ENCODE data around the gene RASEF.
"Not testable (repeated sequence)": the region's sequence is repeated elsewhere in the genome, so short reads cannot be mapped to it uniquely, and the experiment has no call there.

The RASEF gene

DNA sequence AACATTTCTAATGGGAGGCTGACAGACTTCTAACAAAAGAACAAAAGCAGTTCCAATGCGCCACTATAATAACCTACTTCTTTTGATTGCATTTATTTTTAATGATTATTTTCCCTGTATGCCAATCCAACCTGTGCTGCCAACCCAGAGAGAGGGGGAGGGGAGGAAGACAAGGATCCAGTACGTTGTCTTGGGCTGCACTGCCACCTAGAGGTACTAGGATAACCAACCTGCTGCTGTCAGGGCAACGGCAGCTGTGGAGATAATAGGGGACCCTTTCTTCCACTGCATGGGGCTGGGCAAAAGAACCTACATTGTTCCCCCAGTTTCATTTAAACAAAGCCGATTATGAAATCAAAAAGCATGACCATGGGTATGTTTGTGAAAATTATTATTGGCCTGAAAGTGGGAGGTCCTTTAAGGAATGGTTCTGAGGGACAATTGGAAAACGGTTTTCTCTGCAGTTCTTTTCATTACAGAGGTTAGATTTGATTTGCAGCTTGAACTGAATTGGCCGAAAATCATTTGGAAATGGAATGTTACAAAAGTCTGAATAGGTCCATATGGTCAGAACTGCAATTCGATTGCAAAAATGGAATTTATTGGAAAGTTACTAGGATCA, 101.3 kb downstream of the RASEF start:
- no peak for DNase-seq

DNA sequence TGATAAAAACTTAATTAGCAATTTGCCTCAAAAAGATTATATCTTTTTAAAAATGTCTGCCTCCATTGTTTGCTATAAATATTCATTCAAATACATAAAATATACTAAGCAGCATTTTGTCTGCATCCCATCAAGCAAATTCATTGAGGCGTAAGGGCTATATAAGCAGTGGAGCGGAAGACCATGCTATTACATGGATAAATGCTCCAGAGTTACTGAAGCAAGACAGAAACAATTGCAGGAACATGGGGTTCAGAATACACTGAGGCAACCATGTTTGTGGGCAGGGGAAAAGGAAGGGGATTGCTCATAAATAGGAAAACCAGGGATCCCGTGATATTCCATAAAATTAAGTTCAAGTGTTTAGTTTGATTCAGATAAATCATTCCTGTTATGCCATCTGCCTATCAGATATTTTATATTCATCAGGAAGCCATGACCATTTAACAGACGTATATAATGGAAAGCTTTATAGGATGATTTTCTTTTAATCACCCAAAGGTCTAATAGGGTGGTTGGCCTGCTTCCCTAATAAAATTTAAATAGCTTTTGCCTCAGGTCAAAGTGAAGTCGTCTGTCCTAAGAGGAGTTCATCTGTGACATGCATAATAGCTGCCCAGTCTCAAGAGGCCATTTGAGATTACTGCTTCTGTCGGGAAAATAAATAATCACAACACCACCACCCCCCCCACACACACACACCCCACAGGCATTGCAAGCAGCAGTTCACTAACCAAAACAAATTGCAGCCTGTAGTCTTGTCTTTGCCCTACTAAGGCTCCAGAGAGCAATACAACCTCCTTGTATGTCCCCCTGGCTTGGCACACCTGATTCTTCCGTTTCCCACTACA, 105.2 kb downstream of the RASEF start:
- DNase-seq = no peak

DNA sequence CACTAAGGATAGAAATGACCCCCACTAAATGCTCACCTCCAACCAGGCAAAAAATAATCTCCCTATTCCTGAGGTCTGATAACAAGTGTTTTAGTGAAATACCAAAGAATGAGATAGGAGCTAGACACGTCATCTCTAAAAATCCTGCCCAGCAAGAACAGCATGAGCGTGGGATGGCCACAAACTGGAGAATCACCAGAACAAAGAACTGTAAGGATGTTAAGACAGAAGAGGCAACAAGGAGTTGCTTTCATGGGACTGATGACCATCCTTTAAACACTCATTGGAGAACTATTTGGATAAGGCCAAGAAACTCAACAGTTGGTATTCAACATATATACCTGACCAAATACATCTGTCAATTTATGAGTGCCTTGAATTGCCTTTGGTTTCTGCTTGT, 113.7 kb downstream of the RASEF start:
- no peak for DNase-seq

DNA sequence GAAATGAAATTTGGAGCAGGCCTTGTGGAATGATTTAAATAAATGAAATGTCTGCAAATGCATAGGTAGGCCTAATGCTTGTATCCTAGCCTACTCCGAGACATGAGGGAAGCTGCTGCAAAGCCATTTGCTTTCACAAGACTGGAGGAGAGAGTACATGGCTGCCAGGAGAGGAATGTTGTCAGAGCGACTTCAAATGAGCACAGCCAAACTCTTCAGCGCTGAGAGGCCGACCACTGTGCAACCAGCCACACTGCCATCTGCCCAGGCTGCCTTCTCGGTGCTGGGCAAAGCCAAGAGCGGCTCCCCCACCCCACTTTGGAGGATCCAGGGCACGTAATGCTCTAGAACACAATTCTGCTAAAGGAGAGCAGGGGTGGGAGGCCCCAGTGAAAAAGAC, 122.6 kb downstream of the RASEF start:
- DNase-seq = no peak

DNA sequence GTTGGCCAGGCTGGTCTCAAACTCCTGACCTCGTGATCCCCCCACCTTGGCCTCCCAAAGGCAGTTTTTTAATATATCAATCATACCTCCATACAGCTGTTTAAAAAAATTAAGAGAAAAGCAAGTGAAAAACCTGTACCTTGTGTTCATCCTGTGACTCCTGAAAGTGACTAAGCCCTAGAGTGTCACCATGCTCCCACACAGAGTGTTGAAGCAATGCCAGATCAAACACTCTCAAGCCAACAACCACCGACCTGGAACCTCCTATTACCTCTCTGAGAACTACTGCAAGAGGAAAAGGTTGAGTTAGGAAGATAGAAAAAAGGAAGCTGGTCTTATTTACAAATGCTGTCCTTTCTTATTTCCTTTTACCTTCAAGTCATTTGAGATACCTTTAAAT, 123.5 kb downstream of the RASEF start:
- DNase-seq = no peak

DNA sequence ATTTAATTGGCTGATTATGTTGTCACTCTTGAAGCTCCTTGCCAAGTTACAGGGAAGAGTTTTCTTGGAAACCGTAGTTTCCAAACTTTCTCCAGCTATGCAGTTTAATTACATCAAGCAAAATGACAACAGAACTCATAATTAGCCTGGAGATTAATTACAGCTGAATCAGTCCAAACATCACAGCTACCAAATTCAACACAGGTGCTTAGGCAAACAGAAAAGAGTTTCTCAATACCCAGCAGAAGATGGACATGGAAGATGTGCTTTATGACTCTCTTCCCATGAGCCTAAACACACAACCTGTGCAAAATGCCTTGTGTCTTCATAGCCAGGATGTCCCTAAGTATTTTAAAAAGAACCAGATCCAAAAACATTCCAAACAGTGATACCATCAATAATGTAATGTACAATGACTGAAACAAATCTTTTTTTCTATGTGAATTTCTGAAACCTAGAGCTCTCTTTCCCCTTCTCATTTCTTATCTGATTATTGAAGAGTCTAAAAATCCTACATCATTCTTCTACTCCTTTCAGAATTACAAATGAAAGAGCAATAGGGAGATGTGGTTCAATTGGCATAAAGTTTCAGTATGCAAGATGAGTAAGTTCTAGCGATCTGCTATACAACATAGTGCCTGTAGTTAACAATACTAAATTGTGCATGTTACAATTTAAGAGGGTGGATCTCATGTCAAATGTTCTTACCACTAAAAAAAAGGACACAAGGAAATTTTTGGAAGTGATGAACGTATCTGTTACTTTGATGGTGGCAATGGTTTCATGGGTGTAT, 124.3 kb downstream of the RASEF start:
- no peak for DNase-seq

DNA sequence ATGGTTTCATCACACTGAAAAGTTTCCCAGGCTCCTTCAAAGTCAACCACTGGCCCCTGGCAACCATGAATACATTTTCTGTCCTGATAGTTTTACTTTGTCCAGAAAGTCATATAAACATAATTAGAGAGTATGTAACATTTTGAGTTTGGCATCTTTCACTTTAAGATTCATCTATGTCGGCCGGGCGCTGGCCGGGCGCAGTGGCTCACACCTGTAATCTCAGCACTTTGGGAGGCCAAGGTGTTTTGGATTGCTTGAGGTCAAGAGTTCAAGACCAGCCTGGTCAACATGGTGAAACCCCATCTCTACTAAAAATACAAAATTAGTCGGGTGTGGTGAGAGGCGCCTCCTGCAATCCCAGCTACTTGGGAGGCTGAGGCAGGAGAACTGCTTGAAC, 126.4 kb downstream of the RASEF start:
- not testable (repeated sequence) for DNase-seq

DNA sequence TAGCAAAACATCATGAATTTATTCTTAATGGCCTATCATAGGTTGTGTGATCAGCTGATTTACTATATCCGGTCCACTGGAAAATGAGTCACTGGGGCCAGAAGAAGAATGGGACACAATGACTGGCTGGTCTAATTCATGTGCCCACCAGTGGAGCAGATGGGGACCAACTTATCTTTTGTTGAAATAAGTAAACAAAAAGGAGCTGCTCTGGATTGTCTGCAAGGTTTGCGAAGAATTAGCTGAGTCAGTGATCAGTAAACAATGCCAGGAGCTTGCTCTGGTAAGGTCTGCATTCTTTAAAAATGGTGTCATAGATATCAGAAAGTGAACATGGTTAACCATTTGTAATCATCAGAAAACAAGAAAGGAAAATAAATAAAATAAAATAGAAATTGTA, 128.0 kb downstream of the RASEF start:
- DNase-seq = no peak

DNA sequence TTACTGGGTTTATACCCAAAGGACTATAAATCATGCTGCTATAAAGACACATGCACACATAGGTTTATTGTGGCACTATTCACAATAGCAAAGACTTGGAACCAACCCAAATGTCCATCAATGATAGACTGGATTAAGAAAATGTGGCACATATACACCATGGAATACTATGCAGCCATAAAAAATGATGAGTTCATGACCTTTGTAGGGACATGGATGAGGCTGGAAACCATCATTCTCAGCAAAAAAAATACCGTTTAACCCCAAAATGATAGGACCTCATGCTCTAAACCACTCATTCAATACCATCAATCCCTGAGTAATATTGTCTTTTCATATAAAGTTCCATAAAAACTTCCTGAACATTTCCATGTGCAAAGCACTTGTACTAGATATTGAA, 128.9 kb downstream of the RASEF start:
- not testable (repeated sequence) for DNase-seq

DNA sequence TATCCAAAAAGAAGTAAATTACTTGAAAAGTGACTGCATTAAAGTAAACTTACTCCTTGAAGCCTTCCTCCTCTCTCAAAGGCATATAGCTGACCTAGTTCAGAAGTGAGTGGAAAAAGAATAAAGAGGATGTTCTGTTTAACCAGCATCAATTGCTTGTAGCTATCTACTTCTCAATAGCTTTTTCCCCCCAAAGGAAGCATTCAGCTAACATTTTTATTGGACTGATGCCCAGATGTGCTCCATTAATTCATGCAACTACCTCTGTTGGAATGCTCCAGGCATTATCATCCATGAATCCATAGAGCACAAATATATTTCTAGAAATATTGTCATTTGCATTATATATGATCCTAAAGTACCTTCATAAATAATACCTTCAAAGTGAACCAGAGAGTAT, 132.8 kb downstream of the RASEF start:
- DNase-seq = no peak

Data from activated CD4-positive, alpha-beta T cell treated with anti-CD3 and anti-CD28 coated beads, Interleukin-2, amount 50 U/mL, for 4 hours (primary cell).